Naive thymus-derived CD8-positive, alpha-beta T cell (primary cell): ENCODE data around the gene MMP14. TPM values are rescaled to one million over a fixed set of nuclear protein-coding genes. Genes with fewer than 3 reads are reported as not detected.
"Not testable (repeated sequence)": the region's sequence is repeated elsewhere in the genome, so short reads cannot be mapped to it uniquely, and the experiment has no call there.

Experiments
- ATAC-seq, 2 donors: fragments of 150-1000 bp; cut with Tn5 transposase in 1 of 2; sonication (Bioruptor Pico), chemical (Tn5 transposase) in 1 of 2; 1 replicate in 1 of 2; 2 replicates in 1 of 2; pipeline ENCODE4 v1.10.0; 2021; ENCODE audit warnings: mild to moderate bottlenecking in 2 of 2, moderate library complexity in 2 of 2
- POLR2A ChIA-PET: fragments of 350-600 bp; sonication (Branson Sonifier 250); formaldehyde crosslinking; loops from one replicate; lab custom pipeline; 2021; ENCODE audit warnings: antibody characterized with exemption; lab: Charles Lee
- DNase-seq, 10 donors: peaks; one replicate each; pipeline versions ENCODE4 v3.0.0 to v3.0.0-alpha.2; 2020 to 2022
- H3K27ac Mint-ChIP-seq, 10 donors: one replicate each; pipeline ENCODE4 v1.8.0; 2020 to 2022; ENCODE audit warnings: mild to moderate bottlenecking in 10 of 10, mixed read lengths in 10 of 10, moderate library complexity in 4 of 10, inconsistent platforms in 1 of 10
- H3K27me3 Mint-ChIP-seq, 5 donors: one replicate each; pipeline ENCODE4 v1.8.0; 2021 to 2022; ENCODE audit warnings: mixed read lengths in 5 of 5
- H3K36me3 Mint-ChIP-seq, 3 donors: one replicate each; pipeline ENCODE4 v1.8.0; 2020 to 2022; ENCODE audit warnings: mixed read lengths in 3 of 3, mild to moderate bottlenecking in 2 of 3, inconsistent platforms in 1 of 3
- H3K4me1 Mint-ChIP-seq, 4 donors: one replicate each; pipeline ENCODE4 v1.8.0; 2021 to 2022; ENCODE audit warnings: mixed read lengths in 4 of 4
- H3K4me3 Mint-ChIP-seq, 10 donors: one replicate each; pipeline ENCODE4 v1.8.0; 2020 to 2022; ENCODE audit warnings: mild to moderate bottlenecking in 10 of 10, mixed read lengths in 10 of 10, moderate library complexity in 6 of 10, inconsistent platforms in 1 of 10
- H3K9me3 Mint-ChIP-seq, 9 donors: one replicate each; pipeline ENCODE4 v1.8.0; 2020 to 2022; ENCODE audit warnings: mixed read lengths in 9 of 9, mild to moderate bottlenecking in 3 of 9, inconsistent platforms in 1 of 9, moderate library complexity in 1 of 9
- polyA plus RNA-seq, 3 donors: library from polyadenylated mRNA; unstranded; fragments of 300-500 nt; fragmentation: Illumina TruSeq; gene quantifications; one replicate each; pipeline ENCODE4 v1.2.3, GENCODE V29; 2021
- total RNA-seq, 8 experiments: library from RNA in 2 of 8; stranded (reverse) in 2 of 8; gene quantifications; one replicate each; pipeline ENCODE4 v1.2.3 and lab custom pipeline; 2021 to 2026

MMP14 gene
- total and polyA plus RNA-seq, 5 experiments from 2014 or later: 2.5 to 3.3 TPM; not detected in 3

- peaks cover 0 to 42% (median under 1%) of the 10 kb centered on the region in 4 donors for H3K4me1 Mint-ChIP-seq
- no peaks in the 10 kb centered on the region for H3K36me3 Mint-ChIP-seq
- ATAC-seq (no peak), DNase-seq (no peak)
- H3K9me3 Mint-ChIP-seq: no peaks in the 10 kb centered on the region
- POLR2A ChIA-PET: no interaction called here
- H3K27me3 Mint-ChIP-seq: peaks cover 13 to 33% (median 18%) of the 10 kb centered on the region in 5 donors
- H3K27ac Mint-ChIP-seq: peak overlapping the region in 1 of 10 donors; percentile 44
- peak overlapping the region in 1 of 10 donors; percentile 2 for H3K4me3 Mint-ChIP-seq
Observed at GRCh38 chr14:22802860-22803686, 33.3 kb upstream of the MMP14 start.

DNA sequence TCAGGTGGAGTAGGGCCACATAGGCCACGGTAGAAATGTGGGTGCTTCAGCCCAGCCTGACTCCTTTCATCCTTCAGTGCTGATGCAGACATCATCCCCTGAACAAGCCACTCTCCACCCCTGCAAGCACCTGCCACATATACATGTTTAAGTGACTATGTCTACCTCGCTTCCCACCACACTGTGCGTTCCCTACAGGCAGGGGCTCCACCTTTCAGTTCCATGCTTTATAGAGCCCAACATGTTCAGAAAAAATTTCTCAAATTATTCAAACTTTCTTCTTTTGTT is 32.8 kb upstream of the MMP14 start:
- Mint-ChIP-seq H3K36me3 (no peaks in the 10 kb centered on the region), H3K27ac (peak overlapping the region in 1 of 10 donors; percentile 44), H3K9me3 (no peaks in the 10 kb centered on the region), H3K4me3 (no peak overlapping the region), H3K27me3 (peaks cover 12 to 33% (median 18%) of the 10 kb centered on the region in 5 donors), H3K4me1 (peaks cover 0 to 46% (median under 1%) of the 10 kb centered on the region in 4 donors)
- POLR2A ChIA-PET: no interaction called here
- no peak for ATAC-seq
- DNase-seq: no peak

- DNase-seq, H3K27ac Mint-ChIP-seq, ATAC-seq, H3K36me3 Mint-ChIP-seq, H3K4me3 Mint-ChIP-seq, POLR2A ChIA-PET, H3K9me3 Mint-ChIP-seq: not testable (repeated sequence)
- Mint-ChIP-seq H3K27me3 (peaks cover 3 to 23% (median 12%) of the 10 kb centered on the region in 5 donors), H3K4me1 (peaks cover 0 to 48% (median under 1%) of the 10 kb centered on the region in 4 donors)
Observed at GRCh38 chr14:22805235-22805634, 31.1 kb upstream of the MMP14 start.

- Mint-ChIP-seq H3K9me3 (no peaks in the 10 kb centered on the region), H3K27ac (no peak overlapping the region), H3K27me3 (peaks cover 0 to 13% (median 3%) of the 10 kb centered on the region in 5 donors), H3K36me3 (no peaks in the 10 kb centered on the region), H3K4me1 (peaks cover 0 to 54% (median under 1%) of the 10 kb centered on the region in 4 donors), H3K4me3 (peak overlapping the region in 1 of 10 donors; percentile 26)
- ATAC-seq (no peak), DNase-seq (no peak)
- POLR2A ChIA-PET: interaction anchor here (0.6 to 1.1 kb wide), 2 partner anchors 15 to 246 kb away, joined by 3 to 4 read pairs; no protein-coding TSS in a partner anchor
Observed at GRCh38 chr14:22807432-22808087, 28.8 kb upstream of the MMP14 start.

DNA sequence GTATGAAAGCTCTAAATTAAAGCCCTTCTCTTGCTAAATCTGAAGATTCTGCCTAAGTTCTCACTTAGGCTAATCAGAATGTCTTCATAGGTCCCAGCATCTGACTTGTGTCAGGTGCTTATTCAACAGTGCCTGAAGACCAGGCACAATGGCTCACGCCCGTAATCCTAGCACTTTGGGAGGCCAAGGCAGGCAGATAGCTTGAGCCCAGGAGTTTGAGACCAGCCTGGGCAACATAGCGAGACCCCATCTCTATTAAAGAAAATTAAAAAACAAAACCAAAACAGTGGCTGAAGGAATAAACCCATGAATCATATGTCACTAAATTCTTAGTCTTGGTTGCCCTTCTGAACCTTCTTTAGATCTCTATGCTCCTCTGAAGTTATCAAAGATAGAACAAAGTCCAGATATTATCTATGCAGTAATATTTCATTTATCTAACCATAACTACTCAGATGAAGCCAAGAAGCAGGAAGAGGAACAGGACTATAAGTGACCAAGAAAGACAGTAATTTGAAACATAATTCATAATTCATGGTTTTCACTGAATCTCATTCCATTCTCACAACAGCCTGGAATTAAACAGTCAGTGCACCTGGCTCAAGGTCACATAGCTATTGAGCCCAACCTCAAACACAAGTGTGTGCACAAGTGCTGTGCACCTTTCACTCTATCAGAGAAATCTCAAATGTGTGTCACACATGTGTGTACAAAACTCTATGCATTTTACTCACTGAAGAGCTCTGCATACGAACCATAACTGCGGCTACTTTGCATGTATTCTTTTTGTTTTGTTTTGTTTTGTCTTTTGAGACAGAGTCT is 27.8 kb upstream of the MMP14 start:
- H3K27ac Mint-ChIP-seq: no peak overlapping the region
- peaks cover 0 to 7% (median 0%) of the 10 kb centered on the region in 5 donors for H3K27me3 Mint-ChIP-seq
- DNase-seq (no peak), ATAC-seq (no peak)
- H3K9me3 Mint-ChIP-seq: no peaks in the 10 kb centered on the region
- H3K4me3 Mint-ChIP-seq: no peak overlapping the region
- H3K36me3 Mint-ChIP-seq: no peaks in the 10 kb centered on the region
- POLR2A ChIA-PET: interaction anchor here (0.7 kb wide), 1 partner anchor 185 kb away, joined by 3 read pairs; no protein-coding TSS in a partner anchor
- H3K4me1 Mint-ChIP-seq: peaks cover 0 to 51% (median under 1%) of the 10 kb centered on the region in 4 donors

DNA sequence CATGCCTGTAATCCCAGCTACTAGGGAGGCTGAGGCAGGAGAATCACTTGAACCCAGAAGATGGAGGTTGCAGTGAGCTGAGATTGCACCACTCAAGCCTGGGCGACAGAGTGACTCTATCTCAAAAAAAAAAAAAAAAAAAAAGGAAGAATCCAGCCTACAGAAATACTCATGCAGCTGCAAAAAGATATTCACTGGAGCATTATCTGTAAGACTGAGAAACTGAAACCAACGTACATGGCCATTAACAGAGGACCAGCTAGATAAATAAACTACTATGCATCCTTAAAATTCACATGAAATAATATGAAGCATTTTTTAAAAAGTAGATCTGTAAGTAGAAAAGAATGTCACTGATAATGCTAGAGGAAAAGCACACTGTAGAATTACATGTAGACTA is 24.7 kb upstream of the MMP14 start:
- DNase-seq (no peak), ATAC-seq (no peak)
- no peaks in the 10 kb centered on the region for H3K36me3 Mint-ChIP-seq
- H3K27me3 Mint-ChIP-seq: peaks cover 0 to 3% (median 0%) of the 10 kb centered on the region in 5 donors
- no peak overlapping the region for H3K27ac Mint-ChIP-seq
- H3K9me3 Mint-ChIP-seq: no peaks in the 10 kb centered on the region
- POLR2A ChIA-PET: interaction anchor here (0.6 to 0.7 kb wide), 3 partner anchors 15 to 105 kb away, joined by 3 to 4 read pairs (median 4); no protein-coding TSS in a partner anchor
- H3K4me3 Mint-ChIP-seq: peak overlapping the region in 1 of 10 donors; percentile 63
- peaks cover 10 to 58% (median 13%) of the 10 kb centered on the region in 4 donors for H3K4me1 Mint-ChIP-seq

- POLR2A ChIA-PET: no interaction called here
- DNase-seq: no peak
- H3K36me3 Mint-ChIP-seq: no peaks in the 10 kb centered on the region
- H3K4me1 Mint-ChIP-seq: peaks cover 8 to 53% (median 13%) of the 10 kb centered on the region in 4 donors
- H3K27ac Mint-ChIP-seq: no peak overlapping the region
- no peak for ATAC-seq
- H3K27me3 Mint-ChIP-seq: peaks cover 0 to 3% (median 0%) of the 10 kb centered on the region in 5 donors
- H3K9me3 Mint-ChIP-seq: no peaks in the 10 kb centered on the region
- peak overlapping the region in 1 of 10 donors; percentile 60 for H3K4me3 Mint-ChIP-seq
Observed at GRCh38 chr14:22812744-22813143, 23.6 kb upstream of the MMP14 start.

- peak overlapping the region in 1 of 10 donors; percentile 11 for H3K27ac Mint-ChIP-seq
- POLR2A ChIA-PET: interaction anchor here (0.6 kb wide), 1 partner anchor 47 kb away, joined by 5 read pairs; no protein-coding TSS in a partner anchor
- H3K36me3 Mint-ChIP-seq: no peaks in the 10 kb centered on the region
- peaks cover 0 to 4% (median 0%) of the 10 kb centered on the region in 5 donors for H3K27me3 Mint-ChIP-seq
- DNase-seq (no peak), ATAC-seq (no peak)
- peaks cover 8 to 53% (median 13%) of the 10 kb centered on the region in 4 donors for H3K4me1 Mint-ChIP-seq
- no peaks in the 10 kb centered on the region for H3K9me3 Mint-ChIP-seq
- peak overlapping the region in 1 of 10 donors; percentile 60 for H3K4me3 Mint-ChIP-seq
Observed at GRCh38 chr14:22813145-22813544, 23.2 kb upstream of the MMP14 start.

- DNase-seq: no peak
- H3K9me3 Mint-ChIP-seq: no peaks in the 10 kb centered on the region
- H3K27ac Mint-ChIP-seq: peak overlapping the region in 3 of 10 donors; percentile 4 to 60 (median 4)
- H3K4me1 Mint-ChIP-seq: peaks cover 8 to 52% (median 13%) of the 10 kb centered on the region in 4 donors
- H3K36me3 Mint-ChIP-seq: no peaks in the 10 kb centered on the region
- no peak for ATAC-seq
- peak overlapping the region in 1 of 10 donors; percentile 36 for H3K4me3 Mint-ChIP-seq
- peaks cover 0 to 4% (median 0%) of the 10 kb centered on the region in 5 donors for H3K27me3 Mint-ChIP-seq
- POLR2A ChIA-PET: no interaction called here
Observed at GRCh38 chr14:22814373-22814772, 22.0 kb upstream of the MMP14 start.

DNA sequence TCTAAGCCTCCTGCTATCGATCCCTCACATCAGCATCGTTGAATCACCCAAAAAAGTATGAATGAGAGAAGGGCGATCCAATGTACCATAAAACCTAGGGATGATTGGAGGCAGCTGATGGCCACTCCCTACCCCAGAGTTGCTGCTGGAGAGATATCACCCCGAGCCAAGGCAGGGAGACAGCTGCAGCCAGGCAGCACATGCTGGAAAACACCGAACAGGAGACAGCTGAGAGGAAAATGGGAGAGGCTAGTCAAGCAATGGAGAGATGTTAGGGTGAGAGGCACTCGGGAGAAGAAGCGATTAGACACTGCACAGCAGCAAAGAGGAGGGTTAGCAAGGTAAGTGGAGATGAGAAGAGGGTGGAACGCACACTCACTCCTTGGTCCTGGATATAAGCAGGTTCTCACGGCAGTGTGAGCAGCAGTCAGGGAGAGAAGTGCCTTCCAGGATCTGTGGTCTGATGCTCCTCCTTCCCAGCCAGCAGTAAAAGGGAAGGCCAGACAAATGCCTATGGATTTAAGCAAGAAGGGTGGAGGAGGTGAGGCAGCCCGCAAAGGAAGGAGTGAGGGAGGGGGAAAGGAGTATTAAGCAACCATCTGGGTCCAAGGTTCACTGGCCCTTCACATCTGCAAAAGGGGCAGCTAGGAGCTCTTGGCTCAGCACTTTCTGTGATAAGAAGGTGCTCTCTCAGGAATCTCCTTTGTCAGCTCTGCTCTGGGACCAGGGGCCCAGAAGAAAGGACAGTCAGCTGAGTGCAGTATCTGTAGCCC is 21.3 kb upstream of the MMP14 start, which contains the start of gene SLC7A7:
Gene SLC7A7, minus strand, starts transcription at position 495 of the 773 bp plus-strand sequence. CDS start 2,037 bp downstream, outside the sequence.
- H3K4me3 Mint-ChIP-seq: peak within 1 kb of the TSS in 2 of 10 donors; percentile 12 to 36
- H3K4me1 Mint-ChIP-seq: peaks cover 8 to 59% (median 13%) of the 10 kb centered on the region in 4 donors
- ATAC-seq (no peak), DNase-seq (no peak)
- H3K36me3 Mint-ChIP-seq: no peaks in the 10 kb centered on the region
- peaks cover 0 to 9% (median 2%) of the 10 kb centered on the region in 5 donors for H3K27me3 Mint-ChIP-seq
- H3K9me3 Mint-ChIP-seq: no peaks in the 10 kb centered on the region
- peak within 1 kb of the TSS in 9 of 10 donors; percentile 4 to 89 (median 66) for H3K27ac Mint-ChIP-seq
- POLR2A ChIA-PET: interaction anchor here (0.5 to 1.4 kb wide), 2 partner anchors 12 to 36 kb away, joined by 3 read pairs; no protein-coding TSS in a partner anchor
